GM12878 (cell line): Measurements from ENCODE around the gene ZNF200. TPM values are rescaled to one million over a fixed set of nuclear protein-coding genes. Genes with fewer than 3 reads are reported as not detected.
A peak's percentile ranks its signal among the peaks of the same experiment; 100 is the strongest.

Experiments
- ATF3 ChIP-seq: IDR thresholded peaks from 2 replicates; pipeline ENCODE4 v1.6.1; 2011; ENCODE audit warnings: low read depth, mild to moderate bottlenecking, low read length, moderate library complexity, borderline replicate concordance; ENCODE audit errors: extremely low read depth
- BMI1 ChIP-seq: fragments of 450-650 bp; IDR thresholded peaks from 2 replicates; pipeline ENCODE4 v1.6.1; 2016; ENCODE audit warnings: mild to moderate bottlenecking, moderate library complexity, borderline replicate concordance
- BRCA1 ChIP-seq: IDR thresholded peaks from 2 replicates; pipeline ENCODE4 v1.6.1; 2011; ENCODE audit warnings: low read depth, low read length, improper control_type of control experiment
- ELK1 ChIP-seq: IDR thresholded peaks from 2 replicates; pipeline ENCODE4 v1.6.1; 2012; ENCODE audit warnings: low read depth, low read length, improper control_type of control experiment
- HDAC6 ChIP-seq: fragments of 200-600 bp; sonication (generic); IDR thresholded peaks from one replicate; pipeline ENCODE4 v1.8.0; 2017; ENCODE audit warnings: antibody characterized with exemption; ENCODE audit not compliant: unreplicated experiment
- KAT2A ChIP-seq: conservative IDR thresholded peaks from 2 replicates; pipeline ENCODE4 v1.6.1; 2011; ENCODE audit warnings: low read depth, low read length; ENCODE audit not compliant: control insufficient read depth
- MEF2A ChIP-seq: IDR thresholded peaks from 2 replicates; pipeline ENCODE4 v1.6.1; 2011; ENCODE audit warnings: low read depth, mild to moderate bottlenecking, low read length, moderate library complexity; ENCODE audit not compliant: insufficient read depth
- NFIC ChIP-seq: IDR thresholded peaks from 2 replicates; pipeline ENCODE4 v1.6.1; 2012; ENCODE audit warnings: low read depth, mild to moderate bottlenecking, inconsistent platforms, low read length, moderate library complexity
- NRF1 ChIP-seq: conservative IDR thresholded peaks from 2 replicates; pipeline ENCODE4 v1.6.1; 2011; ENCODE audit warnings: mild to moderate bottlenecking, low read depth, low read length, improper control_type of control experiment
- PAX5 ChIP-seq: IDR thresholded peaks from 2 replicates; pipeline ENCODE4 v1.6.1; 2011; ENCODE audit warnings: low read depth, low read length, borderline replicate concordance
- STAT3 ChIP-seq: IDR thresholded peaks from 2 replicates; pipeline ENCODE4 v1.6.1; 2011; ENCODE audit warnings: low read depth, low read length, improper control_type of control experiment
- ZNF24 ChIP-seq: fragments of 450-650 bp; IDR thresholded peaks from 2 replicates; pipeline ENCODE4 v1.6.1; 2017; ENCODE audit warnings: antibody characterized with exemption, mild to moderate bottlenecking
- ZZZ3 ChIP-seq: IDR thresholded peaks from 2 replicates; pipeline ENCODE4 v1.6.1; 2011; ENCODE audit warnings: low read depth; ENCODE audit not compliant: control insufficient read depth, insufficient read length
- polyA plus RNA-seq, 11 experiments: library from polyadenylated mRNA; depleted of rRNA in 4 of 11; unstranded in 6 of 11; stranded (reverse) in 5 of 11; fragments of >200 nt; fragmentation: Nextera tagmentation in 4 of 11; fragmentation: Illumina TruSeq in 1 of 11; extraction: Ambion mirVana in 4 of 11; extraction: Trizol in 1 of 11; gene quantifications; 1 replicate in 1 of 11; 2 replicates in 10 of 11; pipeline versions ENCODE4 v1.2.1 to v1.2.3, GENCODE V29; 2011 to 2016; ENCODE audit warnings: inconsistent platforms in 2 of 11, missing spikeins in 2 of 11, low read depth in 1 of 11
- total RNA-seq, 4 experiments: library from RNA; depleted of rRNA in 3 of 4; stranded (reverse); fragments of >200 nt in 3 of 4; fragmentation: Illumina TruSeq in 1 of 4; extraction: Trizol in 1 of 4; gene quantifications; 2 replicates each; pipeline versions ENCODE4 v1.2.1 to v1.2.3, GENCODE V29; 2013 to 2021
- TF ChIP-seq, protein P1 (sequence below): fragments of 150-350 bp; IDR thresholded peaks from 2 replicates; pipeline ENCODE4 v1.6.1; 2014; ENCODE audit warnings: mild to moderate bottlenecking, low read depth, low read length
- TF ChIP-seq, protein P2 (sequence below): fragments of 450-650 bp; IDR thresholded peaks from 2 replicates; pipeline ENCODE4 v1.6.1; 2017; ENCODE audit warnings: borderline replicate concordance
- TF ChIP-seq, protein P3 (sequence below): fragments of 450-650 bp; formaldehyde crosslinking; IDR thresholded peaks from 2 replicates; pipeline ENCODE4 v1.4.0; 2022; ENCODE audit warnings: mild to moderate bottlenecking, moderate library complexity
- TF ChIP-seq, protein P4 (sequence below): fragments of 450-650 bp; IDR thresholded peaks from 2 replicates; pipeline ENCODE4 v1.6.1; 2017; ENCODE audit warnings: mild to moderate bottlenecking, moderate library complexity

Gene ZNF200
- total and polyA plus RNA-seq, 10 of the 15 experiments (the other 5 are each of a cell fraction or from before 2014, with no cell fraction given): 4.0 to 13.9 (median 9.6) TPM

GRCh38 chr16:3282730-3283542, 48.0 kb upstream of the ZNF200 start, which contains the start of gene ZNF263 (continued):
- TF ChIP-seq, protein P1, sequence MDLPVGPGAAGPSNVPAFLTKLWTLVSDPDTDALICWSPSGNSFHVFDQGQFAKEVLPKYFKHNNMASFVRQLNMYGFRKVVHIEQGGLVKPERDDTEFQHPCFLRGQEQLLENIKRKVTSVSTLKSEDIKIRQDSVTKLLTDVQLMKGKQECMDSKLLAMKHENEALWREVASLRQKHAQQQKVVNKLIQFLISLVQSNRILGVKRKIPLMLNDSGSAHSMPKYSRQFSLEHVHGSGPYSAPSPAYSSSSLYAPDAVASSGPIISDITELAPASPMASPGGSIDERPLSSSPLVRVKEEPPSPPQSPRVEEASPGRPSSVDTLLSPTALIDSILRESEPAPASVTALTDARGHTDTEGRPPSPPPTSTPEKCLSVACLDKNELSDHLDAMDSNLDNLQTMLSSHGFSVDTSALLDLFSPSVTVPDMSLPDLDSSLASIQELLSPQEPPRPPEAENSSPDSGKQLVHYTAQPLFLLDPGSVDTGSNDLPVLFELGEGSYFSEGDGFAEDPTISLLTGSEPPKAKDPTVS: no peak
- peak; percentile 59 for TF ChIP-seq NRF1
- peak; percentile 89 for TF ChIP-seq ATF3
- no peak for TF ChIP-seq HDAC6
- 0 out of 2 replicates have a peak, but pooled peaks have one; percentile 4 for TF ChIP-seq MEF2A
- peak; percentile 73 for TF ChIP-seq ELK1
- TF ChIP-seq BRCA1: no peak
- no peak for TF ChIP-seq STAT3
- TF ChIP-seq BMI1: no peak
- no peak for TF ChIP-seq KAT2A
- TF ChIP-seq, protein P2, sequence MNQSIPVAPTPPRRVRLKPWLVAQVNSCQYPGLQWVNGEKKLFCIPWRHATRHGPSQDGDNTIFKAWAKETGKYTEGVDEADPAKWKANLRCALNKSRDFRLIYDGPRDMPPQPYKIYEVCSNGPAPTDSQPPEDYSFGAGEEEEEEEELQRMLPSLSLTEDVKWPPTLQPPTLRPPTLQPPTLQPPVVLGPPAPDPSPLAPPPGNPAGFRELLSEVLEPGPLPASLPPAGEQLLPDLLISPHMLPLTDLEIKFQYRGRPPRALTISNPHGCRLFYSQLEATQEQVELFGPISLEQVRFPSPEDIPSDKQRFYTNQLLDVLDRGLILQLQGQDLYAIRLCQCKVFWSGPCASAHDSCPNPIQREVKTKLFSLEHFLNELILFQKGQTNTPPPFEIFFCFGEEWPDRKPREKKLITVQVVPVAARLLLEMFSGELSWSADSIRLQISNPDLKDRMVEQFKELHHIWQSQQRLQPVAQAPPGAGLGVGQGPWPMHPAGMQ: no peak
- no peak for TF ChIP-seq ZZZ3
- TF ChIP-seq, protein P3, sequence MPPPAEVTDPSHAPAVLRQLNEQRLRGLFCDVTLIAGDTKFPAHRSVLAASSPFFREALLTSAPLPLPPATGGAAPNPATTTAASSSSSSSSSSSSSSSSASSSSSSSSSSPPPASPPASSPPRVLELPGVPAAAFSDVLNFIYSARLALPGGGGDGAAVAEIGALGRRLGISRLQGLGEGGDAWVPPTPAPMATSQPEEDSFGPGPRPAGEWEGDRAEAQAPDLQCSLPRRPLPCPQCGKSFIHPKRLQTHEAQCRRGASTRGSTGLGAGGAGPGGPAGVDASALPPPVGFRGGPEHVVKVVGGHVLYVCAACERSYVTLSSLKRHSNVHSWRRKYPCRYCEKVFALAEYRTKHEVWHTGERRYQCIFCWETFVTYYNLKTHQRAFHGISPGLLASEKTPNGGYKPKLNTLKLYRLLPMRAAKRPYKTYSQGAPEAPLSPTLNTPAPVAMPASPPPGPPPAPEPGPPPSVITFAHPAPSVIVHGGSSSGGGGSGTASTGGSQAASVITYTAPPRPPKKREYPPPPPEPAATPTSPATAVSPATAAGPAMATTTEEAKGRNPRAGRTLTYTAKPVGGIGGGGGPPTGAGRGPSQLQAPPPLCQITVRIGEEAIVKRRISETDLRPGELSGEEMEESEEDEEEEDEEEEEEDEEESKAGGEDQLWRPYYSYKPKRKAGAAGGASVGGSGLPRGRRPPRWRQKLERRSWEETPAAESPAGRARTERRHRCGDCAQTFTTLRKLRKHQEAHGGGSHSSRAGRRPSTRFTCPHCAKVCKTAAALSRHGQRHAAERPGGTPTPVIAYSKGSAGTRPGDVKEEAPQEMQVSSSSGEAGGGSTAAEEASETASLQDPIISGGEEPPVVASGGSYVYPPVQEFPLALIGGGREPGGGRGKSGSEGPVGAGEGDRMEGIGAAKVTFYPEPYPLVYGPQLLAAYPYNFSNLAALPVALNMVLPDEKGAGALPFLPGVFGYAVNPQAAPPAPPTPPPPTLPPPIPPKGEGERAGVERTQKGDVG (CRISPR knock-in tag): no peak
- peak; percentile 73; the same call in 1 of the 2 replicates for TF ChIP-seq PAX5
- TF ChIP-seq, protein P4, sequence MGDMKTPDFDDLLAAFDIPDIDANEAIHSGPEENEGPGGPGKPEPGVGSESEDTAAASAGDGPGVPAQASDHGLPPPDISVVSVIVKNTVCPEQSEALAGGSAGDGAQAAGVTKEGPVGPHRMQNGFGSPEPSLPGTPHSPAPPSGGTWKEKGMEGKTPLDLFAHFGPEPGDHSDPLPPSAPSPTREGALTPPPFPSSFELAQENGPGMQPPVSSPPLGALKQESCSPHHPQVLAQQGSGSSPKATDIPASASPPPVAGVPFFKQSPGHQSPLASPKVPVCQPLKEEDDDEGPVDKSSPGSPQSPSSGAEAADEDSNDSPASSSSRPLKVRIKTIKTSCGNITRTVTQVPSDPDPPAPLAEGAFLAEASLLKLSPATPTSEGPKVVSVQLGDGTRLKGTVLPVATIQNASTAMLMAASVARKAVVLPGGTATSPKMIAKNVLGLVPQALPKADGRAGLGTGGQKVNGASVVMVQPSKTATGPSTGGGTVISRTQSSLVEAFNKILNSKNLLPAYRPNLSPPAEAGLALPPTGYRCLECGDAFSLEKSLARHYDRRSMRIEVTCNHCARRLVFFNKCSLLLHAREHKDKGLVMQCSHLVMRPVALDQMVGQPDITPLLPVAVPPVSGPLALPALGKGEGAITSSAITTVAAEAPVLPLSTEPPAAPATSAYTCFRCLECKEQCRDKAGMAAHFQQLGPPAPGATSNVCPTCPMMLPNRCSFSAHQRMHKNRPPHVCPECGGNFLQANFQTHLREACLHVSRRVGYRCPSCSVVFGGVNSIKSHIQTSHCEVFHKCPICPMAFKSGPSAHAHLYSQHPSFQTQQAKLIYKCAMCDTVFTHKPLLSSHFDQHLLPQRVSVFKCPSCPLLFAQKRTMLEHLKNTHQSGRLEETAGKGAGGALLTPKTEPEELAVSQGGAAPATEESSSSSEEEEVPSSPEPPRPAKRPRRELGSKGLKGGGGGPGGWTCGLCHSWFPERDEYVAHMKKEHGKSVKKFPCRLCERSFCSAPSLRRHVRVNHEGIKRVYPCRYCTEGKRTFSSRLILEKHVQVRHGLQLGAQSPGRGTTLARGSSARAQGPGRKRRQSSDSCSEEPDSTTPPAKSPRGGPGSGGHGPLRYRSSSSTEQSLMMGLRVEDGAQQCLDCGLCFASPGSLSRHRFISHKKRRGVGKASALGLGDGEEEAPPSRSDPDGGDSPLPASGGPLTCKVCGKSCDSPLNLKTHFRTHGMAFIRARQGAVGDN: no peak; the same call in 1 of the 2 replicates
- TF ChIP-seq ZNF24: no peak
- no peak for TF ChIP-seq NFIC
